Bronchial epithelial cell (primary cell): ENCODE data around the gene RCN1. TPM values are rescaled to one million over a fixed set of nuclear protein-coding genes. Genes with fewer than 3 reads are reported as not detected.
A peak's percentile ranks its signal among the peaks of the same experiment; 100 is the strongest.
"Not testable (repeated sequence)": the region's sequence is repeated elsewhere in the genome, so short reads cannot be mapped to it uniquely, and the experiment has no call there.

Source experiments
- DNase-seq: peaks from one replicate; pipeline ENCODE4 v3.0.0-alpha.2; 2010; ENCODE audit warnings: low read depth
- FAIRE-seq: peaks from 2 replicates; lab custom pipeline; 2011; peaks lifted over from hg19 to GRCh38; lab: Jason Lieb, UNC
- H3K27me3 ChIP-seq: 2 replicates; pipeline ENCODE4 v1.5.1; 2011; ENCODE audit warnings: low read length; ENCODE audit not compliant: control insufficient read depth, insufficient read depth
- H3K36me3 ChIP-seq: 2 replicates; pipeline ENCODE4 v1.5.1; 2011; ENCODE audit warnings: low read length; ENCODE audit not compliant: control insufficient read depth, insufficient read depth
- H3K4me3 ChIP-seq: 2 replicates; pipeline ENCODE4 v1.5.1; 2011; ENCODE audit warnings: mild to moderate bottlenecking, low read depth, low read length, control low read depth
- total RNA-seq: library from RNA; depleted of rRNA; stranded (reverse); fragments of >200 nt; gene quantifications from 2 replicates; pipeline ENCODE4 v1.2.1, GENCODE V29; 2014
- TF ChIP-seq, protein P1 (sequence below): IDR thresholded peaks from 2 replicates; pipeline ENCODE4 v1.5.1; 2011; ENCODE audit warnings: mild to moderate bottlenecking, moderate library complexity, low read length, control low read depth, inconsistent platforms; ENCODE audit not compliant: insufficient read depth, severe bottlenecking

Gene RCN1
- total RNA-seq, 1 donor from 2014 or later = 113 TPM

DNA sequence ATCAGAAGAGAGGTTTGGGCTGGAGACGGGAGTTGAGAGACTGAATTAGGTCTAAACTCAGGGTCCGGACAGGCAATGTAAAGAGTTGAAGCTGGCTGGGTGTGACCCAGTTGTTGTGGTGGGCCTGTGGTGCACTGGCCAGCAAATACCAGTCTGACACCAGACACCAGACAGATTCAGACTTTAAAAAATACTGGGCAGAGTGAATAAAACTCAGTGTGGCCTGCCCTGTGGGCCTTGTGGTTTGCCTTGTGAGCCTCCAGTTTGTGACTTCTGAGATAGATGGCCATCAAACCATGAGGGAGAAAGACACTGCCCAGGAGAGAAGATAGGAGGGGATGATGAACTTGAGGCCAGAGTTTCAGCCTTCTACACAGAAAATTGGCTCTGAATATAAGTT lies 25.8 kb downstream of the RCN1 start:
- DNase-seq (no peak), FAIRE-seq (no peak)
- Histone ChIP-seq H3K27me3 (peaks cover 5% of the 10 kb centered on the region), H3K4me3 (no peak overlapping the region), H3K36me3 (no peaks in the 10 kb centered on the region)
- TF ChIP-seq, protein P1, sequence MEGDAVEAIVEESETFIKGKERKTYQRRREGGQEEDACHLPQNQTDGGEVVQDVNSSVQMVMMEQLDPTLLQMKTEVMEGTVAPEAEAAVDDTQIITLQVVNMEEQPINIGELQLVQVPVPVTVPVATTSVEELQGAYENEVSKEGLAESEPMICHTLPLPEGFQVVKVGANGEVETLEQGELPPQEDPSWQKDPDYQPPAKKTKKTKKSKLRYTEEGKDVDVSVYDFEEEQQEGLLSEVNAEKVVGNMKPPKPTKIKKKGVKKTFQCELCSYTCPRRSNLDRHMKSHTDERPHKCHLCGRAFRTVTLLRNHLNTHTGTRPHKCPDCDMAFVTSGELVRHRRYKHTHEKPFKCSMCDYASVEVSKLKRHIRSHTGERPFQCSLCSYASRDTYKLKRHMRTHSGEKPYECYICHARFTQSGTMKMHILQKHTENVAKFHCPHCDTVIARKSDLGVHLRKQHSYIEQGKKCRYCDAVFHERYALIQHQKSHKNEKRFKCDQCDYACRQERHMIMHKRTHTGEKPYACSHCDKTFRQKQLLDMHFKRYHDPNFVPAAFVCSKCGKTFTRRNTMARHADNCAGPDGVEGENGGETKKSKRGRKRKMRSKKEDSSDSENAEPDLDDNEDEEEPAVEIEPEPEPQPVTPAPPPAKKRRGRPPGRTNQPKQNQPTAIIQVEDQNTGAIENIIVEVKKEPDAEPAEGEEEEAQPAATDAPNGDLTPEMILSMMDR = no peak

DNA sequence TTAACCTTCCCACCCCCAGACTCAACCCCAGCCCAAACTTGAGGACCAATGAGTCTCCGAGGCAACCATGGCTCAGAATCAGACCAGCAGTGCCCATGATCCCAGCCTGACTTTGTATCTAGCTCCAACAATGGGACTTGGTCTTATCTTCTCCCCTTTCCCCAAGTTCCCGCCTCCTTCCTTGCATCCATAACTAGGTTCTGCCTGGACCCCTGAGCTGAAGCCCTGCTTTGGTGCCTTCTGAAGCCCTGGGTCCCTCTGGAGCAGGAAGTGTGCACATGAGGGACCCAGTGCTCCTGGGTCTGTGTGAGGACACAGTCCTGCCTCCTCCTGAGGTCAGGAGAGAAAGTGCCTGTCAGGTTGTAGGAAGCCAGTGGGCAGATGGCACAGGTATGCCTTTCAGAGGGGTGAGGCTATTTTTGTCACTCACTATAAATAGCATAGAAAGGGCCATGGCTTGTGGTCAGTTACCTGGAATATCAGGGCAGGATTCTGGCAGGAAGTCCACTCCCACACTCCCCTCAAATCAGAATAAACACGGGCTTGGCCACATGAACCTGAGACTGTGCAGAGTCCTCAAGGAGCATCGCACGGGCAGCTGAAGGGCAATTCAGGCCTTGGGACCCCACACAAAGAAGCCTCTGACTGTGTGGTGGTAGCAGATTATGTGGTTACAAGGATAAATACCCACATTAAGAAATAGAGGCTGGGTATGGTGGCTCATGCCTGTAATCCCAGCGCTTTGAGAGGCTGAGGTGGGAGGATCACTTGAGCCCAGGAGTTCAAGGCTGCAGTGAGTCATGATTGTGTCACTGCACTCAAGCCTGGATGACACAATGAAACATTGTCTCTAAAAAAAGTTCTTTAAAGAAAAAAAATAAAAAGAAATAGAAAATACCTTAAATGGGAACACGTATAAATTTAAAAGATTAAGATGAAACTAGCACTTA lies 27.4 kb downstream of the RCN1 start:
- Histone ChIP-seq H3K36me3 (no peaks in the 10 kb centered on the region), H3K4me3 (no peak overlapping the region), H3K27me3 (peaks cover 2% of the 10 kb centered on the region)
- DNase-seq (peak; percentile 77), FAIRE-seq (no peak)
- TF ChIP-seq, protein P1 = no peak

DNA sequence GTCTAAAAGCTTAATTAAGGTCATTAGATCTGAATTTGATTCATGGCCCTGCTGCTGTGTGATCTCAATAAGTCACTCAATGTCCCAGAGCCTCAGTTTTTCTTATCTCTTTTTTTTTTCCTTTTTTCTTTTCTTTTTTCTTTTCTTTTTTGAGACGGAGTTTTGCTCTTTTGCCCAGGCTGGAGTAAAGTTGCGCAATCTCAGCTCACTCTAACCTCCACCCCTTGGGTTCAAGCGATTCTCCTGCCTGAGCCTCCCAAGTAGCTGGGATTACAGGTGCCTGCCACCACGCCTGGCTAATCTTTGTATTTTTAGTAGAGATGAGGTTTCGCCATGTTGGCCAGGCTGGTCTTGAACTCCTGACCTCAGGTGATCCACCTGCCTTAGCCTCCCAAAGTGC lies 28.3 kb downstream of the RCN1 start:
- FAIRE-seq, DNase-seq, H3K27me3 ChIP-seq, H3K4me3 ChIP-seq, H3K36me3 ChIP-seq: not testable (repeated sequence)

DNA sequence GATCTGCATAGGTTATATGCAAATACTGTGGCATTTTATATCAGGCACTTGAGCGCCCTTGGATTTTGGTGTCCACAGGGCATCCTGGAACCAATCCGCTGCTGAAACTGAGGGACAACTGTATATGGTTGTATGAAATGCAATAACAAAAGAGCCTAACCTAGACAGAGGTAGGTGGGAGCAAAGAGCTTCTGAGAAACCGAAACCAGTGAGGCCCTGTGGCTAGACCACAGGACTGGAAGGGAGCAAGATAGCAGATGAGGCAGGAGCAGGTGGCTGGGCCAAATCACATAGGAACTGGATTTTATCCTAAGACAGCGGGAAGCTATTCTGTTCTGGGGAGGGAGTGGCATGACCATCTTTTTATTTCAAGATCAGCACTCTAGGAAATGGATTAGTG lies 30.1 kb downstream of the RCN1 start:
- no peaks in the 10 kb centered on the region for H3K27me3 ChIP-seq
- H3K4me3 ChIP-seq = no peak overlapping the region
- DNase-seq (no peak), FAIRE-seq (no peak)
- no peaks in the 10 kb centered on the region for H3K36me3 ChIP-seq
- TF ChIP-seq, protein P1 = no peak

DNA sequence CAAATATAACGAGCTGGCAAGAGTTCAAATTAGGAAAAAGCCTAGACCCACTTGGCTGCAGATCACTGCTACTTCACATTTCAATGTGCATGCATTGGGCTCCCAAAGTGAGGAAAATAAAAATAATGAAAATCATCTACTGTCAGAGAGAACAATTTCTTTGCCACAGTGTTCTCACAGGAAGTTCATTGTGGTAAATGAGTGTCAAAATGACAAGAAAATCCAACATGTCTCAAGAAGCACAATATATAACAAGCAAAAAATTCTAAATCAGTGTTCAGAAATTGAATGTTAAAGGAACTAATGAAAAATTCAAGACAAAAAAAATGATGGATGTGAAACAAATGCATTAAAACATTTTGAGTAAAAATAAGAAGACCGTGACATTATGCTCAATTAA lies 31.3 kb downstream of the RCN1 start:
- TF ChIP-seq, protein P1 = no peak
- no peak for FAIRE-seq
- no peaks in the 10 kb centered on the region for H3K27me3 ChIP-seq
- no peak for DNase-seq
- no peaks in the 10 kb centered on the region for H3K36me3 ChIP-seq
- no peak overlapping the region for H3K4me3 ChIP-seq

DNA sequence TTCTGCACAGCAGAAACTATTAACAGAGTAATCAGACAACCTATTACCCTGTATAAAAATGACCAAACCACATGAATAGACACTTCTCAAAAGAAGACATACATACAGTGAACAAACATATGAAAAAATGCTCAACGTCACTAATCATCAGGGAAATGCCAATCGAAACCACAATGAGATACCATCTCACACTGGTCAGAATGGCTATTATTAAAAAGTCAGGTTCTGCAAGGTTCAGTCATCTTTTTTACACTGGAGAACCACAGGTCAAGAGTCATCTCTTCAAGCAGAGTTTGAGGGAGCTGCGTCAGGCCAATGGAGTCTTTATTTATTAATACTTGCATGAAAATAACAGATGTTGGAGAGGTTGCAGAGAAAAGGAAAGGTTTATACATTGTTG lies 40.4 kb downstream of the RCN1 start:
- H3K27me3 ChIP-seq = no peaks in the 10 kb centered on the region
- FAIRE-seq (no peak), DNase-seq (peak; percentile 12)
- TF ChIP-seq, protein P1 = no peak
- H3K36me3 ChIP-seq = no peaks in the 10 kb centered on the region
- H3K4me3 ChIP-seq = no peak overlapping the region
